GM18502 (cell line): ENCODE data around the gene KRT6C.
"Not testable (repeated sequence)": the region's sequence is repeated elsewhere in the genome, so short reads cannot be mapped to it uniquely, and the experiment has no call there.

Experiments used
- ATAC-seq: cut with Tn5 transposase; IDR thresholded peaks from one replicate; pipeline ENCODE4 v1.9.1; 2021; ENCODE audit warnings: mild to moderate bottlenecking; ENCODE audit not compliant: unreplicated experiment, poor library complexity

Gene KRT6C

GRCh38 chr12:52500574-52500973 lies 27.0 kb upstream of the KRT6C start:
- not testable (repeated sequence) for ATAC-seq

DNA sequence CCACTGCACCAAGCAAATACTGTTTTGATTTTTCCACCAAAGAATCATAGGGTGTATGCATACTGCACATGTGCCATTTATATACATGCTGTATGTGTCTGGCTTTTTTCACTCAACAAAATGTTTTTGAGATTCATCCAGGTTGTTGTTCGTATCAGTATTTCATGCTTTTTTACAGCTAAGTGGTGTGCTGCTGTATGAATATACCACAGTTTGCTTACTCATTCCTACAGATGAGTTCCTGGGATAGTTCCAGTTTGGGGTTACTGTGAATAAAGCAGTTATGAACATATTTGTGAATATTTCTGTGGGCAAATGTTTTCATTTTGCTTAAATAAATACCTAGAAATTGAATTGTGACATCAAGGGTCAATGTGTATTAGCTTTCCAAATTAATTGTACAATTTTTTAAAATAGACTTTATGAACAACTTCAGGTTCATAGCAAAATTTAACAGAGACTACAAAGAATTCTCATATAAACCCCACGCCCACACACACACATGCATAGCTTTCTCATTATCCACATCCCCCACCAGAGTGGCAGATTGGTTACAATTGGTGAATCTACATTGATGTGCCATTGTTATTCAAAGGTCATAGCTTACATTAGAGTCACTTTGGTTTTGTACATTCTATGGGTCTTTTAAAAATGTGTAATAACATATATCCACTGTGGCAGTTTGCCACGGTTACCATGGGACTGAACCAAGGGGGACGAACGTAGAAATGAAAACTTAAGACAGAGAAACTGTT lies 26.4 kb upstream of the KRT6C start:
- no peak for ATAC-seq

- ATAC-seq, result no peak
Measured at GRCh38 chr12:52498946-52499345, 25.3 kb upstream of the KRT6C start.

DNA sequence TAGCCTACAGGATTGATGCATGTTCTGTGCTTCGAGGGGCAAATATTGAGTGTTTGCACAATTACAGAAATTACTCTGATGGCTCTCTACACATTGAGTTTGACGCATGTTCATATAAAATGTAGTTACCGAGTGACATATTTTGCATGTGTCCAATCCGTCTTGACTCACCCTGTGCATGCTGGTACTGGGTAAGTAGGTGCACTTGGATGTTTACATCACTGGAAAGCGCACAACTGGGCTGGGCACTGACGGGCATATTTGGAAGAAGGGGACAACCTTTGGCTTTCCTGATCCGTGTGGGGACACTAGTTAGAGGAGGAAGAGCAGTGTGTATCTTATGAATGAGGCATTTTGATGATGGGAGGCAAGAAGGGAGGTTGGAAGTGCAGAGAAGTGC lies 24.4 kb upstream of the KRT6C start:
- ATAC-seq, result no peak

- ATAC-seq, result no peak
Measured at GRCh38 chr12:52496590-52497071, 23.0 kb upstream of the KRT6C start.

DNA sequence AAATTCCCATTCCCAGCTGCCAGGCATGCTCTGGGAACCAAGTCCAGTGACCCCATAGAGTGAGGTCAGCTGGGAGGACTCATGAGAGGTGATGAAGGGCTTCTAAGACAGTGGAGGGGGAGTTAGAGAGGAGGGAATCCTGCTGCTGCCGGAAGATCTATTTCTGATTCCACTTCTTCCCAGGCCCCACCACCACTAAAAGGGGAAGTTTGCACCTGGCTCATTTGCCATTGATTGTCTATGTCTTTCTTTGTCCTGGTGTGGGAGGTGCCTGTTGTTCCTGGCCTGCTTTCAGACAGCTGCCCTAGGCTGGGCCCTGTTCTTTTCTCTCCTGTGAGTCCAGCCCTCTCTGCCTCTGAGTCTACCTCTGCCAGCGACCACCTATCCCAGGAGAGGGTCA lies 22.4 kb upstream of the KRT6C start:
- no peak for ATAC-seq

DNA sequence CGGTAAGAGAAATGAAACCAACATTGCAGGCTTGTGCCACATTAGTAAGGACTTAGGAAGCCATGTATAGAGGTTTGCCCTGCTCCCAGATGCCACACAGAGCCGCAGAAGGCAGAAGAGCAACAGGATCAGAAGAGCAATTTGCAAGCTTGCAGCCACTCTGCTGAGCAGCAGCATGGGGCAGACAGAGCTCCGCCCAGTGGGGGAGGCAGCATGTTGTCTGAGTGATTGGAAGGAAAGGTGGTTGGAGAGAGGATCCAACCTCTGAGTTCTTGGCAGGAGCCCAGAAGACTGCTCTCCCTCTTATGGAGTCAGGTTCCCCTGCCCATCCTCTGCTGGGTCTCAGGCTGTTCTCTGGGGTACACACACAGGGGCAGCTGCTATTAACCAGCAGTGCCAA lies 21.8 kb upstream of the KRT6C start:
- no peak for ATAC-seq

DNA sequence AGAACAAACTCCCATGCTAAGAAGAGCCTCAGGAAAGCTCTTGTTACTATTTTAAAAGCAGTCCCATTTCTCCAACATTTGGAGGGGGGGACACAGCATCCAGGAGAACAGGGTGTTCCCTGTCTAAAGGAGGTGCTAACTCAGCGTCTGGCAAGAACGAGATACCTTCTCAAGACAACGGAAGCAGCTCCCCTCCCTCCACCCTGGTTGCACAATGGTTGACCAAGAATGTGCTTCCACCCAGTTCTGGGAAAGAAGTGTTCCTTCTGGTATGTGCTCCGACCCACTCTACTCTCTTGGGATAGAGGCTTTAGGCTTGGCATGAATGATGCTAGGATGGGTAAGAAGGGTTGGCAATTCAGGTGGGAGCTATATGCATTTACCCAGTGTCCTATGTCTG lies 20.9 kb upstream of the KRT6C start:
- no peak for ATAC-seq

DNA sequence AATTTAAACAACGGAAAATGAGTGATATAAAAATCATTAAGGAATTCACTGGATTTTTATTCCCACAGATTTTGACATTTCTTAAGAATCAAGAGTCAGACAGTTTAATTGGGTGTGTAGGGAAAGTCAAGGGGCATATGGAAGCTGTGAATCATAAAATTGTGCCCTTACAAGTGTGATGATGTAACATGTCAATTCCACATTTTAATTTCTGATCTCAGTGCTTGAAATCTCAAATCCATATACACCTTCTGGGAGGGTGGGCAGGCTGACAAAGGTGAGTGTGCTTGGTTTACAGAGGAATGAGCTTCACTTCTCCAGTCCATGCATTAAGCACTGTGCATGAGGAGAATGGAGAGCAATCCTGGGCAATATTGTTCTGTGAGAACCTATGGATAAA lies 20.5 kb upstream of the KRT6C start:
- no peak for ATAC-seq

GRCh38 chr12:52493172-52493571 lies 19.6 kb upstream of the KRT6C start, which contains the start of gene KRT6A:
Gene KRT6A, minus strand, starts transcription at chr12:52493257. Its CDS starts 69 bp downstream, at chr12:52493188.
- no peak for ATAC-seq

- ATAC-seq, result not testable (repeated sequence)
Measured at GRCh38 chr12:52492405-52492804, 18.8 kb upstream of the KRT6C start.

- ATAC-seq, result not testable (repeated sequence)
Measured at GRCh38 chr12:52491495-52491894, 17.9 kb upstream of the KRT6C start.

- ATAC-seq, result no peak
Measured at GRCh38 chr12:52488736-52489135, 15.1 kb upstream of the KRT6C start.

- not testable (repeated sequence) for ATAC-seq
Measured at GRCh38 chr12:52487744-52488443, 14.3 kb upstream of the KRT6C start.

DNA sequence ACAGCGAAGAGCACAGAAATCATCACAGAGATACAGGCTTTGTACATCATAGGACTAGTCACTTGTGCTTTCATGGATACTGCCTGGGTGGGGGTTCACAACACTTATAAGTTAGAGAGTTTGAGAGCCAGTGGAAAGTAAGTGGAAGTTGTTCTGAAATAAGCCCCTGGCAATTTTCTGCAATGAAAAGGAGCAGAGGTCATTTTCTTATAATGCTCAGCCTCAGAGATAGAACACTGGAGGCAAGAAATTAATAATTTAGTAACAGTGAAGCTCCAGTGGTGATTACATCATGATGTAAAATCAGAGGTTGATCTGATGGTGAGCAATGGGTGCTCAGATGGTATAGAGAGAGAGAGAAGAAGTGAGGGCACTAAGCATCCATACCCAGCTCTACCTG lies 13.6 kb upstream of the KRT6C start:
- ATAC-seq, result no peak

DNA sequence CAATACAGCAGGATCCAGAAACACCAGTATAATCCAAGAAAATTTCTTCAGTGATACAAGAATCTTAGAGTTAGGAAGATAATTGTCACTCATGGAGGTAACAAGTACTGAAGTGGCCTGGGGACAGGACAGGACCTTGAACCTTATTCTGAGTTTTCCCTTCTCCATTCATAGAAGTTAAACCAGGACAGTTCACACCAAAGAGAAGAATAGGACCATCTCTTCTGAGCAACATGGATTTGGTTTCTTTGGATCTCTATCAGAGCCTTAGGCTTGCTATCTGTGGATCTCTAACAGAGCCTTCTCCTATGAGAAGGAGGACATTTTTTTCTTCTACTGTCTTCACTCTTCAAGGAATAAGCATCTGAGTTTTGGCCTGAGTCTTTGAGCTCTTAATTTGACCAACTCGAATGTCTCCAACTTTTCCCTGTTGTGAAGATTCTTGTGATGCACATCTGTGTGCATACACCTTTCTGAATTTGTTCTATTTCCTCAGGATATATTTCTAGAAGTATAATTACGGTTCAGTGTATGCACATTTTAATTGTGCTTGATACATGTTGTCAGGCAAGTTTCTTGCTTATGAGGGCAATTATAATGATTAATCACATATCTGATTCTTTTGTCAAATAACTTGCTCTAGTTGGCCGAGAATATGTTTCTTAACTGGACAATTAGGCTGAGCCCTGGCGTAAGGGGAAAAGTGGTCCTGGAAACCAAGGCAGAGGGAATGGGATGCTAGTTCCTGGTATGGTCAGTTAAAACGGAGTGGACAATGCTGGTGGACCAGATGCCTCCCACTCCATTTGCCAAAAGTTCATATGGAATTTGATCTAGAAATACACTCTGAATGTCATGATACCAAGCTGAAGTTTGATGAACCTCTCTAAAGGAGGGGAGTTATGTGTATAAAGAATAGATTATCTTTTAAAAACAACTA lies 12.8 kb upstream of the KRT6C start:
- no peak for ATAC-seq

DNA sequence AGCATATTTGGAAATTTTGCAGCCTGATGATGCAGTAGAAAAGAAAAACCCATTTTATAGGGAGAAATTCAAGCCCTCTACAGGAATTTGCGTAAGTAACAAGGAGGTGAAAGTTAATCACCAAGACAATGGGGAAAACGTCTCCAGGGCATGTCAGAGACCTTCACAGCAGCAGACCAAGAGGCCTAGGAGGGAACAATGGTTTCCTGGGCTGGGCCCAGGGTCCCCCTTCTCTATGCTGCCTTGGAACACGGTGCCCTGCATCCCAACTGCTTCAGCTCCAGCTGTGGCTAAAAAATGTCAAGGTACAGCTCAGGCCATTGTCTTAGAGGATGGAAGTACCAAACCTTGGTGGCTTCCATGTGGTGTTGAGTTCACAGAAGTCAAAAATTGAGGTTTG lies 6.5 kb upstream of the KRT6C start:
- no peak for ATAC-seq

DNA sequence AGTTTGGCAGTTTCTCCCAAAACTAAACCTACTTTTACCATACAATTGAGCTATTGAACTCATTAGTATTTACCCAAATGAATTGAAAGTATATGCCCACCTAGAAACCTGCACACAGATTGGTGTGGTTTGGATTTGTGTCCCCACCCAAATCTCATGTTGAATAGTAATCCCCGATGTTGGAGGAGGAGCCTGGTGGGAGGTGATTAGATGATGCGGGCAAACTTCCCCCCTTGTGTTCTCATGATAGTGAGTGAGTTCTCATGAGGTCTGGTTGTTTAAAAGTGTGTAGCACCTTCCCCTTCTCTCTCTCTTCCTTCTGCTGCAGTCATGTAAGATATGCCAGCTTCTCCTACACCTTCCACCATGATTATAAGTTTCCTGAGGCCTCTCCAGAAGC lies 4.0 kb upstream of the KRT6C start:
- ATAC-seq, result no peak

DNA sequence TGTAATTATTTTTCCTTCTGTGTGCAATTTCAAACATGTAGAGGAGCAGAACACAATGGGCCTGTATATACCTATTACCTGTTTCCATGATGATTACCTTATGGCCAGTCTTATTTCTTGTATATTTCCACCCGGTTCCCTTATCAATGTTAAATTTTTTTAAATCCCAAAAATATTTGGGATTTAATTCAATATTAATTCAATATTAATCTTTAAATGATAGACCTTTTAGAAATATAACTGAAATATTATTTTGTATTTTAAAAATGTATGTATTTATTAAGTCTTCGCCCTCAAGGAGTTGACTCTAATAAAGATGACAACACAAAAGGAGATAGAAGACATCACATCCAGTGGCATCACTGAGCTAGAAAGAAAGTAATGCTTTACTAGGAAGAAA lies 607 bp upstream of the KRT6C start:
- ATAC-seq, result no peak

DNA sequence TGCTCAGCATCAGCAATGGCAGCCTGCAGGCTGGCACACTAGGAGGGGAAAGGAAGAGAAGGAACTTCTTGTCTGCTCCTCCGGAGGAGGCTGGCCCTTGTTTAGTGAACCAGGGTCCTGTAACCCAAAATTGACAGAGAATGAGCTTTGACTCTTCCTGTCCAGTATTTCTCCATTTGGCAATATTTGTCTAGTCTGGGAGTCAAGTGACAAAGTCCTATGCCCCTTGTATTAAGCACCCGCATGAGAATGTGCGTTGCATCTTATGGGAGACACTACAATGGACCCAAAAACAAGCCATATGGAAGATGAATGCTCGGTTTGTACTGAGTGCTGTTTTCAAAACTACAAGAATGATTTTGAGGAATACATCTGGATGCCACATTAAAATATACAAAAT lies 3.8 kb downstream of the KRT6C start:
- ATAC-seq, result no peak

GRCh38 chr12:52464897-52465296 lies 8.7 kb downstream of the KRT6C start:
- ATAC-seq, result no peak
